GM12872 (cell line): ENCODE results near the gene ZNF107.

Experiments
- CTCF ChIP-seq: IDR thresholded peaks from 3 replicates; pipeline ENCODE4 v1.5.1; 2011; ENCODE audit warnings: low read depth, mild to moderate bottlenecking, low read length, moderate library complexity; ENCODE audit not compliant: insufficient read depth

ZNF107 gene

GRCh38 chr7:64628192-64628591 is 37.7 kb upstream of the ZNF107 start:
- TF ChIP-seq CTCF, result no peak

- TF ChIP-seq CTCF, result no peak
These were observed 37.2 kb upstream of the ZNF107 start for GRCh38 chr7:64628721-64629120.

- TF ChIP-seq CTCF, result peak; percentile 41; the same call in 1 of the 3 replicates
These were observed 35.4 kb upstream of the ZNF107 start for GRCh38 chr7:64630496-64630895.

- TF ChIP-seq CTCF, result no peak
These were observed 33.9 kb upstream of the ZNF107 start for GRCh38 chr7:64632029-64632428.

- TF ChIP-seq CTCF, result no peak
These were observed 32.5 kb upstream of the ZNF107 start for GRCh38 chr7:64633401-64633800.

GRCh38 chr7:64634406-64635062 is 31.4 kb upstream of the ZNF107 start:
- TF ChIP-seq CTCF, result no peak

GRCh38 chr7:64636386-64636785 is 29.5 kb upstream of the ZNF107 start:
- no peak for TF ChIP-seq CTCF
